ENCODE results near the gene ATP2C2.

DNA sequence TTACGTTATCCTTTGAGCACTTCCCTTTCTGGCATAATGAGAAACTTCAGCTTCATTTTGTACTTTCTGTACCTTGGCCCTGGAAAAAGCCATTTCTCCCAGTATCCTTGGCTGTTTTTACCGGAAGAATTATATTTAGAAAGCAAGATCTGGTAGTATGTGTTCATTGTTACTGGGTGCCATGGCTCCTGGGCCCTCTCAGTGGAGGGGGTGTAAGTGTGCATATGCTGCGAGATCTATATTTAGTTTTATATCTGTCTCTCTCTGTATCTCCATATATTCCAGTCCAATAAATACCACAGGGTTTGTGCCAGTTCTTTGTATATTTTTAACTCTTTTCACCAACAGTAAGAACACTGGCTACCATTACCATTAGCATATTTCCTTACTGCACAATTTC, 17.7 kb downstream of the ATP2C2 start:
- TF ChIP-seq, protein P1, sequence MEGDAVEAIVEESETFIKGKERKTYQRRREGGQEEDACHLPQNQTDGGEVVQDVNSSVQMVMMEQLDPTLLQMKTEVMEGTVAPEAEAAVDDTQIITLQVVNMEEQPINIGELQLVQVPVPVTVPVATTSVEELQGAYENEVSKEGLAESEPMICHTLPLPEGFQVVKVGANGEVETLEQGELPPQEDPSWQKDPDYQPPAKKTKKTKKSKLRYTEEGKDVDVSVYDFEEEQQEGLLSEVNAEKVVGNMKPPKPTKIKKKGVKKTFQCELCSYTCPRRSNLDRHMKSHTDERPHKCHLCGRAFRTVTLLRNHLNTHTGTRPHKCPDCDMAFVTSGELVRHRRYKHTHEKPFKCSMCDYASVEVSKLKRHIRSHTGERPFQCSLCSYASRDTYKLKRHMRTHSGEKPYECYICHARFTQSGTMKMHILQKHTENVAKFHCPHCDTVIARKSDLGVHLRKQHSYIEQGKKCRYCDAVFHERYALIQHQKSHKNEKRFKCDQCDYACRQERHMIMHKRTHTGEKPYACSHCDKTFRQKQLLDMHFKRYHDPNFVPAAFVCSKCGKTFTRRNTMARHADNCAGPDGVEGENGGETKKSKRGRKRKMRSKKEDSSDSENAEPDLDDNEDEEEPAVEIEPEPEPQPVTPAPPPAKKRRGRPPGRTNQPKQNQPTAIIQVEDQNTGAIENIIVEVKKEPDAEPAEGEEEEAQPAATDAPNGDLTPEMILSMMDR (conservative IDR thresholded peaks at IDR 0.05; ENCODE audit: low read depth in 2 of 2), result no peak
- TF ChIP-seq EZH2phosphoT487 (IDR thresholded peaks at IDR 0.05; ENCODE audit: unreplicated experiment) (no peak), EZH2 (IDR thresholded peaks at IDR 0.05; ENCODE audit: low read depth, unreplicated experiment) (no peak), POLR2AphosphoS5 (IDR thresholded peaks at IDR 0.05; ENCODE audit: low read depth) (no peak), ZNF331 (CRISPR knock-in tag; IDR thresholded peaks at IDR 0.05; ENCODE audit: low read depth) (no peak)
- TF ChIP-seq, protein P2, sequence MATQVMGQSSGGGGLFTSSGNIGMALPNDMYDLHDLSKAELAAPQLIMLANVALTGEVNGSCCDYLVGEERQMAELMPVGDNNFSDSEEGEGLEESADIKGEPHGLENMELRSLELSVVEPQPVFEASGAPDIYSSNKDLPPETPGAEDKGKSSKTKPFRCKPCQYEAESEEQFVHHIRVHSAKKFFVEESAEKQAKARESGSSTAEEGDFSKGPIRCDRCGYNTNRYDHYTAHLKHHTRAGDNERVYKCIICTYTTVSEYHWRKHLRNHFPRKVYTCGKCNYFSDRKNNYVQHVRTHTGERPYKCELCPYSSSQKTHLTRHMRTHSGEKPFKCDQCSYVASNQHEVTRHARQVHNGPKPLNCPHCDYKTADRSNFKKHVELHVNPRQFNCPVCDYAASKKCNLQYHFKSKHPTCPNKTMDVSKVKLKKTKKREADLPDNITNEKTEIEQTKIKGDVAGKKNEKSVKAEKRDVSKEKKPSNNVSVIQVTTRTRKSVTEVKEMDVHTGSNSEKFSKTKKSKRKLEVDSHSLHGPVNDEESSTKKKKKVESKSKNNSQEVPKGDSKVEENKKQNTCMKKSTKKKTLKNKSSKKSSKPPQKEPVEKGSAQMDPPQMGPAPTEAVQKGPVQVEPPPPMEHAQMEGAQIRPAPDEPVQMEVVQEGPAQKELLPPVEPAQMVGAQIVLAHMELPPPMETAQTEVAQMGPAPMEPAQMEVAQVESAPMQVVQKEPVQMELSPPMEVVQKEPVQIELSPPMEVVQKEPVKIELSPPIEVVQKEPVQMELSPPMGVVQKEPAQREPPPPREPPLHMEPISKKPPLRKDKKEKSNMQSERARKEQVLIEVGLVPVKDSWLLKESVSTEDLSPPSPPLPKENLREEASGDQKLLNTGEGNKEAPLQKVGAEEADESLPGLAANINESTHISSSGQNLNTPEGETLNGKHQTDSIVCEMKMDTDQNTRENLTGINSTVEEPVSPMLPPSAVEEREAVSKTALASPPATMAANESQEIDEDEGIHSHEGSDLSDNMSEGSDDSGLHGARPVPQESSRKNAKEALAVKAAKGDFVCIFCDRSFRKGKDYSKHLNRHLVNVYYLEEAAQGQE (IDR thresholded peaks at IDR 0.05; ENCODE audit: unreplicated experiment), result no peak
